SW 1271 (cell line): ENCODE results near the gene CWC27.

ENCODE experiments used
- DNase-seq, 2 experiments: peaks; one replicate each; lab custom pipeline; 2025; lab: John Stamatoyannopoulos, UW

Gene CWC27

GRCh38 chr5:64980176-64980575 lies 211.4 kb downstream of the CWC27 start:
- no peak for DNase-seq

GRCh38 chr5:64987768-64988167 lies 219.0 kb downstream of the CWC27 start:
- DNase-seq: no peak

- no peak for DNase-seq
Observed at GRCh38 chr5:65009207-65009606, 240.5 kb downstream of the CWC27 start.

- DNase-seq: no peak
Observed at GRCh38 chr5:65010841-65011240, 242.1 kb downstream of the CWC27 start.

GRCh38 chr5:65012301-65012892 lies 243.7 kb downstream of the CWC27 start:
- DNase-seq: no peak

GRCh38 chr5:65013166-65013565 lies 244.4 kb downstream of the CWC27 start:
- no peak for DNase-seq

- no peak for DNase-seq
Observed at GRCh38 chr5:65014769-65015168, 246.0 kb downstream of the CWC27 start.

- DNase-seq: no peak
Observed at GRCh38 chr5:65015767-65016166, 247.0 kb downstream of the CWC27 start.

GRCh38 chr5:65017636-65018035 lies 248.9 kb downstream of the CWC27 start:
- no peak for DNase-seq

GRCh38 chr5:65018763-65019162 lies 250.0 kb downstream of the CWC27 start:
- no peak for DNase-seq

- DNase-seq: no peak
Observed at GRCh38 chr5:65020492-65020891, 251.8 kb downstream of the CWC27 start.

- no peak for DNase-seq
Observed at GRCh38 chr5:65021527-65022226, 252.9 kb downstream of the CWC27 start.

GRCh38 chr5:65022932-65023331 lies 254.2 kb downstream of the CWC27 start:
- DNase-seq: no peak

- DNase-seq: no peak
Observed at GRCh38 chr5:65024681-65025080, 256.0 kb downstream of the CWC27 start.

GRCh38 chr5:65026816-65027548 lies 258.3 kb downstream of the CWC27 start:
- no peak for DNase-seq

GRCh38 chr5:65029178-65029577 lies 260.4 kb downstream of the CWC27 start:
- DNase-seq: no peak

- DNase-seq: no peak
Observed at GRCh38 chr5:65030056-65030455, 261.3 kb downstream of the CWC27 start.

- no peak for DNase-seq
Observed at GRCh38 chr5:65032250-65032649, 263.5 kb downstream of the CWC27 start.

GRCh38 chr5:65034029-65034812 lies 265.5 kb downstream of the CWC27 start:
- DNase-seq: no peak

- no peak for DNase-seq
Observed at GRCh38 chr5:65034813-65035209, 266.1 kb downstream of the CWC27 start.

- DNase-seq: peak; percentile 80 to 92
Observed at GRCh38 chr5:65035211-65036206, 266.8 kb downstream of the CWC27 start.
